Activated naive CD4-positive, alpha-beta T cell treated with anti-CD3 and anti-CD28 coated beads, Interleukin-2, amount 50 U/mL, for 72 hours (primary cell): ENCODE measurements around the gene GRPEL2. TPM values are rescaled to one million over a fixed set of nuclear protein-coding genes. Genes with fewer than 3 reads are reported as not detected.
A peak's percentile ranks its signal among the peaks of the same experiment; 100 is the strongest.
"Not testable (repeated sequence)": the region's sequence is repeated elsewhere in the genome, so short reads cannot be mapped to it uniquely, and the experiment has no call there.

Source experiments
- ATAC-seq, 2 donors: fragments of 150-1000 bp; cut with Tn5 transposase; 2 replicates each; pipeline ENCODE4 v1.10.0; 2021; ENCODE audit warnings: mild to moderate bottlenecking in 2 of 2, moderate library complexity in 2 of 2
- DNase-seq, 2 donors: peaks; one replicate each; pipeline ENCODE4 v3.0.0; 2021 to 2022; ENCODE audit warnings: low spot score in 2 of 2
- H3K27ac Mint-ChIP-seq, 2 donors: one replicate each; pipeline ENCODE4 v1.8.0; 2022; ENCODE audit warnings: mild to moderate bottlenecking in 2 of 2, mixed read lengths in 2 of 2
- H3K36me3 Mint-ChIP-seq, 2 donors: one replicate each; pipeline ENCODE4 v1.8.0; 2022; ENCODE audit warnings: mixed read lengths in 2 of 2
- H3K9me3 Mint-ChIP-seq, 2 donors: one replicate each; pipeline ENCODE4 v1.8.0; 2022; ENCODE audit warnings: mixed read lengths in 2 of 2
- total RNA-seq, 2 donors: library from RNA; stranded (reverse); gene quantifications; one replicate each; pipeline ENCODE4 v1.2.3, GENCODE V29; 2022

GRPEL2 gene
- total RNA-seq, 2 donors from 2014 or later: 26.9 to 43.0 TPM

DNA sequence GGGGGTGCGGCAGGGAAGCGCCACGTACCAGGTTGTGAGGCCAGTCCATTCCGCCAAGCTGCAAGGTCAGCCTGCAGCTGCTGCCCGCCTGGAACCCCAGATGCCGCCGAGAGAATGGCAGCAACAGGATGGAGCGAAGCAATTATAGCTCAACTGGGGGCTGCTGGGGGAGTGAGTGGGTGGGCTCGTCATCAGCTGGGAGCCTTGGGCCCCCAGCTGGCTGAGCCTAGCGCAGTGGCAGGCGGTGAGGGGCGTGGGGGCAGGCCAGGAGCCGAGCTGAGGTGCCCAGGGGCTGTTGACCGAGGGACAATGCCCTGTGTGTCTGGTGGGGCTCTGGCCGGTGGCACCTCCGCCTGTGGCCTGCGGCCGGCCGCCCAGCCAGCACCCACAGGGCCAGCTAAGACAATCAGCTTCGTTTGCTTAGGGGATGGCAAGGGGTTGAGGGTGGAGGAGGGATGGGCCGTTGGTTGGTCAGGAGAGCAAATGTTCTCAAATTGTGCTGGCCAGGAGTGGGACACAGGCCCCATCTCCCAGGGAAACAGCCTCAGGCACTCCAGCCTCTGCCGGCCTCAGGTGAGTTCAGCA, 34.0 kb downstream of the GRPEL2 start, which contains the start of gene IL17B:
Gene IL17B (minus strand): TSS at position 116 of the 585 bp plus-strand sequence. CDS start 67 bp downstream, at position 49.
- DNase-seq: no peak
- ATAC-seq: no peak
- Mint-ChIP-seq H3K36me3 (no peaks in the 10 kb centered on the region), H3K27ac (no peak within 1 kb of the TSS), H3K9me3 (no peaks in the 10 kb centered on the region)

- Mint-ChIP-seq H3K36me3 (no peaks in the 10 kb centered on the region), H3K9me3 (no peaks in the 10 kb centered on the region)
- no peak for ATAC-seq
Observed at GRCh38 chr5:149379818-149380374, 34.6 kb downstream of the GRPEL2 start.

GRCh38 chr5:149380466-149381121, 35.3 kb downstream of the GRPEL2 start:
- Mint-ChIP-seq H3K36me3 (no peaks in the 10 kb centered on the region), H3K27ac (no peak overlapping the region), H3K9me3 (no peaks in the 10 kb centered on the region)
- ATAC-seq (no peak), DNase-seq (no peak)

More at GRCh38 chr5:149379818-149380374, 34.6 kb downstream of the GRPEL2 start:
- no peak for DNase-seq
- H3K27ac Mint-ChIP-seq: no peak overlapping the region

DNA sequence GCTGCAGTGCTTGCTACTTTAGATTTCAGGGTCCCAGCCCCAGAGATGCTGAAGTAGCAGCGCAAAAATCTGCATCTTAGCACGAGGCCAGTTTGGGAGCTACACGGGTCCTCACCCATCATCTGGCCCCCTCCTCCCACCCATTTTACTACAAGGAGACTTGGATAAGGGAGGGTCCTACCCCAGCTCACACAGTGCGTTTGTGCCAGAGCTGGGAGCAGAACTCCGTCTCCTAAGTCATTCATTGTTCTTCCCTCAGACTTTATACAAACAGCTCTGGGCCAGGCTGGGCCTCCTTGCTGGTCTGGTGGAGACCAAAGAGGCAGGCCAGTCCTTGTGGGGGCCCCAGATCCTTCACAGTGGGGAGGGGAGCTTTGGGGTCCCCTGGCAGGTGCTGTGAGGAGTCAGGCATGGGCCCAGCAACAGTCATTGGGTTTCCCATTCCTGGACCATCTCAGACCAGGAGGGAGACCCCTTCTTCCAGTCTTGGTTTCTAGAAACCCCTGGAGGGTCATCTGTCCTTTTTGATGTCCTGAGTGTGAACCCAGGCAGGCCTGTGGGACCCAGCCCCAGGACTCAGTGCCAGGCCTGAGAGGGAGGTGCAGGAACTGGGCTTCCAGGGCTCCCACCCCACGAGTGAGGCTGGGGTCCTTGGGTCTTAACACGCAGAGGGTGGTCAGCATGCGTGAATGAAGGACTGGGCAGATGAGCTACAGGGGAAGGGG, 36.1 kb downstream of the GRPEL2 start:
- H3K9me3 Mint-ChIP-seq: no peaks in the 10 kb centered on the region
- peak overlapping the region in 1 of 2 donors; percentile 55 for H3K27ac Mint-ChIP-seq
- ATAC-seq: peak in 1 of 2 donors; percentile 11
- H3K36me3 Mint-ChIP-seq: no peaks in the 10 kb centered on the region
- no peak for DNase-seq

- no peaks in the 10 kb centered on the region for H3K36me3 Mint-ChIP-seq
- ATAC-seq: peak; percentile 88 to 94
- no peaks in the 10 kb centered on the region for H3K9me3 Mint-ChIP-seq
- no peak overlapping the region for H3K27ac Mint-ChIP-seq
- peak; percentile 71 to 84 for DNase-seq
Observed at GRCh38 chr5:149381986-149382338, 36.7 kb downstream of the GRPEL2 start.

DNA sequence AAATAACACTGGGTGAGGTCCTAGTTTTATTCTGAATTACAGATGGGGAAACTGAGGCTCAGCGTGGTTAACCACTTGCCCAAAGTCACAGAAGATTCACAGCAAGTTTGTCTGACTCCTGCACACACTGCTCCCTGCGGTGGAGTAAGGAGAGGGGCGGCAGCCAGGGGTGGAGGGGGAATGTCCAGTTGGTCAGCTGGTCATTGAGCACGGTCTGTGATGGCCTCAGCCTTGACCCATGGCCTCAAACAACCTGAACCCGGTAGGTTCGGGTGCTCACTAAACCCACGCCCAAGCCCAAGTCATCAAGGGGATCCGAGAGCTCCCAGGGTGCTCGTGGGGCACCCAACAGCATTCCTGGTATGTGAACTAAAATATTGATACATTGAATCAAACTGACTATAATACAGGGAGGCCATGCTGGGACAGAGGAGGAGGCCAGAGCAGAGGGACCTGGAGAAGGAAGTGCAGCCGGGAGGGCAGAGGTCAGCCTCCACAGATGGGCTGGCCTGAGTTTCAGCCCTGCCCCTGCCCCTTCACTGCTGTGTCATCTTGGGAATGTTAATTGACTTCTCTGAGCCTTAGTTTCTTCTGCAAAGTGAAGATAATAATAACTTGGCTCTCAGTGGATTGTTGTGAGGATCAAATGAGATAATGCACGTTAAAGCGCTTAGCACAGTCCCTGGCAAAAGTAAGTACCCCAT, 37.4 kb downstream of the GRPEL2 start:
- ATAC-seq (no peak), DNase-seq (no peak)
- Mint-ChIP-seq H3K9me3 (no peaks in the 10 kb centered on the region), H3K27ac (no peak overlapping the region), H3K36me3 (no peaks in the 10 kb centered on the region)

GRCh38 chr5:149383399-149383798, 38.1 kb downstream of the GRPEL2 start:
- DNase-seq: no peak
- no peak for ATAC-seq
- H3K27ac Mint-ChIP-seq: no peak overlapping the region
- H3K9me3 Mint-ChIP-seq: peaks cover 0 to 3% of the 10 kb centered on the region in 2 donors
- no peaks in the 10 kb centered on the region for H3K36me3 Mint-ChIP-seq

- Mint-ChIP-seq H3K27ac (no peak overlapping the region), H3K36me3 (no peaks in the 10 kb centered on the region), H3K9me3 (peaks cover 0 to 5% of the 10 kb centered on the region in 2 donors)
- no peak for ATAC-seq
- DNase-seq: no peak
Observed at GRCh38 chr5:149386166-149386565, 40.9 kb downstream of the GRPEL2 start.

GRCh38 chr5:149387081-149387631, 41.9 kb downstream of the GRPEL2 start:
- H3K27ac Mint-ChIP-seq: no peak overlapping the region
- H3K9me3 Mint-ChIP-seq: peaks cover 0 to 5% of the 10 kb centered on the region in 2 donors
- no peak for ATAC-seq
- no peak for DNase-seq
- H3K36me3 Mint-ChIP-seq: no peaks in the 10 kb centered on the region

DNA sequence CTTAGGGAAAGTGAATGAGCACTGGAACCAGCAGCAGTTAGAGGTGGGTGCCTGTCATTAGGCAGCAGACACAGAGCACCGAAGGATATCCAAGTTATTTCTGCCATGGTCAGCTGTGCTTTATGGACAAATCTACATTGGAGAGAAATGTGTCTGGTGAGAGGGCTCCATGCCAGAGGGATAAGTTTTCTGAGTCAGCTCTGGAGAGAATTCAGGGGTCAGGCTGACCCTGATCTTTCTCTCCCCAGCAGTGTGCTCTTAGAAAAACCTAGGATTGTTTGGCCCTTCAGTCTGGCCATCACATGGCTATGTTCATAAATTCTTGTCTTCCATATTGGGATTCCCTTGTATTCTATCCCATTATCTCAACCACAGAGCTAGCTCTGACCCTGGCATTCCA, 42.7 kb downstream of the GRPEL2 start:
- H3K36me3 Mint-ChIP-seq: no peaks in the 10 kb centered on the region
- DNase-seq (no peak), ATAC-seq (no peak)
- peaks cover 0 to 5% of the 10 kb centered on the region in 2 donors for H3K9me3 Mint-ChIP-seq
- no peak overlapping the region for H3K27ac Mint-ChIP-seq

DNA sequence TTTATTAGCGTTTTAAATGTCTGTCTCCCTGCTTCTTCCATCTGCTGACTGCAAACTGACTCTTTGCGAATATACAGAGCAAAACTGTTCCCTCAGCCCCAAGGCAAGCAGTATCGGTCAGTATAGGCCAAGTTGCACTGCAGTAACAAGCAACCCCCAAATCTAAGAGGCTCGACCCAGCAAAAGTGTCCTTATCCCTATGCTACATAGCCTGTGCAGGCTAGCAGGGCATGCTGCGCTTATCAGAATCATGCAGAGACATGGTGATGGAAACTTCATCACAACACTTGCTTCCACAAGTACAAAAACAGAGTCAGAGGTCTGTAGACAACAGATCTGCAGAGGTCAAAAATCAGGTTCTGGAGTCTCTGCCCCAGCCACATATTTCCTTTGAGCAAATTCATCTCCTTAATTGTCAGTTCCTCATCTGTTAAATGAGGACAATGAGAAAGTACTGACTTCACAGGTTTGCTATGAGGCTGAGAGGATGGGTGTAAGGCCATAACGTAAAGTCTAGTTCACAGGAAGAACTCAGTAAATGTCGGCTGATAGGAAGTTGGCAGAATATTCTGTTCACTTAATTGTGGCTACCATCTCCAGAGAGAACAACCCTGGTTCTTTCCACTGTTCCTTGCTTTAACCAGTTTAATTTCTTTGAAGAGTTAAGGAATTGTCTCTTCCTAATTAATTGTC, 43.3 kb downstream of the GRPEL2 start:
- no peak overlapping the region for H3K27ac Mint-ChIP-seq
- no peaks in the 10 kb centered on the region for H3K36me3 Mint-ChIP-seq
- no peak for DNase-seq
- peaks cover 0 to 5% of the 10 kb centered on the region in 2 donors for H3K9me3 Mint-ChIP-seq
- no peak for ATAC-seq

GRCh38 chr5:149389552-149390495, 44.5 kb downstream of the GRPEL2 start:
- Mint-ChIP-seq H3K9me3 (peaks cover 0 to 5% of the 10 kb centered on the region in 2 donors), H3K36me3 (no peaks in the 10 kb centered on the region), H3K27ac (no peak overlapping the region)
- ATAC-seq: no peak
- no peak for DNase-seq

- H3K9me3 Mint-ChIP-seq, H3K27ac Mint-ChIP-seq, DNase-seq, ATAC-seq, H3K36me3 Mint-ChIP-seq: not testable (repeated sequence)
Observed at GRCh38 chr5:149391076-149391475, 45.8 kb downstream of the GRPEL2 start.

DNA sequence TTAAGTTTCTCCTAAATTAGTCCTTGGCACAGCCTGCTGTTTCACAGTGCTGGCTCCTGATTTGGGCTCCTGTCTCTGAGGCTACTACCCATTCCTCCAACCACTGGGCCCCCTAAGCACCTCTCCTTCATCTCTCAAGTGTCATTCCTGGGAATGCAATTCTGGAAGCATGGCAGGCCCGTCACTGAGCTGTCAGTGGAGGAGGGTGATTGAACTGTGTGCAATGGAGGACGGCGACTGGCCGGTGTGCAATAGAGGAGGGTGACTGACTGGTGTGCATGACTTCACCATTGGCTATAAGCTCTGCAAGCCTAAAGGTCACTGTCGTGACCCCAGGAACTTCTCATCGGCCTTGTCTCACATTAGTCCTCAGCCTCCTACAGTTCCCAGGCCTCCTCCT, 46.2 kb downstream of the GRPEL2 start:
- H3K27ac Mint-ChIP-seq: no peak overlapping the region
- H3K9me3 Mint-ChIP-seq: peaks cover 0 to 5% of the 10 kb centered on the region in 2 donors
- no peaks in the 10 kb centered on the region for H3K36me3 Mint-ChIP-seq
- DNase-seq: no peak
- ATAC-seq: no peak

- no peak overlapping the region for H3K27ac Mint-ChIP-seq
- ATAC-seq: peak in 1 of 2 donors; percentile 65
- H3K9me3 Mint-ChIP-seq: peaks cover 0 to 5% of the 10 kb centered on the region in 2 donors
- no peak for DNase-seq
- no peaks in the 10 kb centered on the region for H3K36me3 Mint-ChIP-seq
Observed at GRCh38 chr5:149392718-149393117, 47.4 kb downstream of the GRPEL2 start.
